ENCODE data around the gene CELF2. TPM values are rescaled to one million over a fixed set of nuclear protein-coding genes. Genes with fewer than 3 reads are reported as not detected.
A peak's percentile ranks its signal among the peaks of the same experiment; 100 is the strongest.

Gene CELF2
- total and polyA plus RNA-seq, 2 of the 4 experiments (the other 2 are of a cell fraction), result 3.5 to 6.6 TPM

GRCh38 chr10:11165591-11166543 is 148.2 kb downstream of the CELF2 start:
- peak overlapping the region; percentile 15 for H2AK9ac ChIP-seq (replicated peaks; ENCODE audit: low read depth, low read length, poor library complexity)
- 0 out of 2 replicates have a peak, but pooled peaks cover 4% of the 10 kb centered on the region for H3K9me1 ChIP-seq (ENCODE audit: insufficient read depth, low read length)
- H2BK15ac ChIP-seq (ENCODE audit: low read depth, low read length), result no peak overlapping the region
- ChIA-PET CTCF (no interaction called here), POLR2A (ENCODE audit: unreplicated experiment) (no interaction called here)
- intact Hi-C loops (cut with micrococcal nuclease), result no loop called here
- no peak overlapping the region for H4K5ac ChIP-seq (ENCODE audit: low read depth, low read length)
- DNase-seq (no peak), ATAC-seq (ENCODE audit: low read depth) (peak; percentile 48)
- peak overlapping the region; percentile 33; the same call in 1 of the 2 replicates for H3K23ac ChIP-seq (ENCODE audit: low read depth, low read length)
- in situ Hi-C loops (cut with MboI; ENCODE audit: low sequenced_read_pairs), result no loop called here
- dilution Hi-C loops (cut with HindIII; ENCODE audit: low sequenced_read_pairs, unreplicated experiment), result no loop called here
- no peaks in the 10 kb centered on the region for H3K79me1 ChIP-seq (ENCODE audit: low read depth in 1 of 2, low read length in 2 of 2)
- H4K20me1 ChIP-seq (ENCODE audit: insufficient read depth, low read length), result no peaks in the 10 kb centered on the region
- no peaks in the 10 kb centered on the region for H3K36me3 ChIP-seq (ENCODE audit: control insufficient read depth, insufficient read depth, low read length)
- no peaks in the 10 kb centered on the region for H3K9me3 ChIP-seq (ENCODE audit: control insufficient read depth, insufficient read depth, low read length)
- 4% methylated on average over 13 of the region's 44 CpGs; no CpG with 5 or more reads in 1 of the 2 experiments for WGBS, 2 experiments (ENCODE audit: extremely low coverage in 2 of 2, insufficient read length in 1 of 2)
- BruUV-seq (replicated peaks), result no TSS peak
- no peak overlapping the region; the same call in 1 of the 2 replicates for H3K27ac ChIP-seq (ENCODE audit: insufficient read depth, low read length)
- H3K56ac ChIP-seq (ENCODE audit: extremely low read depth, insufficient read depth, low read length), result no peak overlapping the region
- H3K14ac ChIP-seq (replicated peaks; ENCODE audit: low read depth, low read length), result no peak overlapping the region
- H2BK20ac ChIP-seq (ENCODE audit: low read depth, low read length), result no peak overlapping the region
- H3K4me2 ChIP-seq (ENCODE audit: low read depth, low read length), result peak overlapping the region; percentile 95
- no peak overlapping the region for H2BK5ac ChIP-seq (ENCODE audit: low read depth, low read length, poor library complexity, severe bottlenecking)
- H3K4ac ChIP-seq (ENCODE audit: low read depth, low read length), result 0 out of 2 replicates have a peak overlapping the region, but pooled peaks have one; percentile 52
- H3K9ac ChIP-seq (ENCODE audit: low read depth, low read length), result peak overlapping the region; percentile 41; the same call in 1 of the 2 replicates
- H2BK120ac ChIP-seq (ENCODE audit: low read depth, low read length), result no peak overlapping the region
- peaks cover 3% of the 10 kb centered on the region; the same call in 1 of the 2 replicates for H3K4me1 ChIP-seq (ENCODE audit: control insufficient read depth, insufficient read depth, low read length)
- H2AK5ac ChIP-seq (ENCODE audit: low read depth, low read length), result no peak overlapping the region
- H2AFZ ChIP-seq (replicated peaks; ENCODE audit: low read length, poor library complexity), result peak overlapping the region; percentile 85
- H4K91ac ChIP-seq (ENCODE audit: insufficient read depth, low read depth, low read length), result no peak overlapping the region
- H4K8ac ChIP-seq (ENCODE audit: low read depth in 2 of 2, low read length in 2 of 2), result no peak overlapping the region
- H3K4me3 ChIP-seq (ENCODE audit: insufficient read depth, low read depth, low read length), result peak overlapping the region; percentile 49
- TF ChIP-seq POLR2A (IDR thresholded peaks at IDR 0.05; ENCODE audit: low read depth, low read length) (no peak), CEBPB (IDR thresholded peaks at IDR 0.05; ENCODE audit: low read depth, low read length) (no peak), CTCF (conservative IDR thresholded peaks at IDR 0.05; ENCODE audit: low read depth, low read length) (0 out of 2 replicates have a peak, but pooled peaks have one; percentile 10)
- no peak overlapping the region for H3K18ac ChIP-seq (ENCODE audit: low read depth, low read length)
- H3K27me3 ChIP-seq (ENCODE audit: control insufficient read depth, insufficient read depth, low read length), result peaks cover 3% of the 10 kb centered on the region; the same call in 1 of the 2 replicates
